ENCODE results near the gene GPX2.

GPX2 gene

GRCh38 chr14:64912261-64912660, 30.3 kb downstream of the GPX2 start:
- DNase-seq = no peak

- peak; percentile 32 for DNase-seq
Observed at GRCh38 chr14:64910847-64911495, 31.6 kb downstream of the GPX2 start.

- DNase-seq = no peak
Observed at GRCh38 chr14:64906022-64906421, 36.5 kb downstream of the GPX2 start.

- no peak for DNase-seq
Observed at GRCh38 chr14:64899958-64900357, 42.6 kb downstream of the GPX2 start.

- DNase-seq = peak; percentile 64
Observed at GRCh38 chr14:64891839-64892375, 50.6 kb downstream of the GPX2 start.

GRCh38 chr14:64891173-64891838, 51.2 kb downstream of the GPX2 start:
- DNase-seq = no peak

- DNase-seq = no peak
Observed at GRCh38 chr14:64889352-64889751, 53.2 kb downstream of the GPX2 start.

Measured in NCI-H748 treated with DMSO at 0.1 percent for 48 hours (cell line).